Adipose tissue (tissue), 3 donors: ENCODE results near the gene LGALS9. TPM values are rescaled to one million over a fixed set of nuclear protein-coding genes. Genes with fewer than 3 reads are reported as not detected.

Source experiments
- H3K27ac ChIP-seq: one replicate; pipeline ENCODE4 v1.5.1; 2013; ENCODE audit warnings: low read depth, low read length
- WGBS, 3 donors: extraction: QIAGEN DNeasy Blood & Tissue Kit; methylation state at CpG; one replicate each; pipeline ENCODE4 v1.1.7; 2013; 5-methylcytosine and 5-hydroxymethylcytosine counted together
- polyA plus RNA-seq, 3 donors: library from polyadenylated mRNA; stranded (reverse); fragments of 200-250 nt; gene quantifications; one replicate each; pipeline ENCODE4 v1.2.3, GENCODE V29; 2013
- donor health status: healthy with polysubstance abuse.
- donor health status: Bipolar disorder and iron deficiency.
- donor health status: healthy.

Gene LGALS9
- polyA plus RNA-seq, 3 donors, result 30.6 to 83.5 (median 64.2) TPM

DNA sequence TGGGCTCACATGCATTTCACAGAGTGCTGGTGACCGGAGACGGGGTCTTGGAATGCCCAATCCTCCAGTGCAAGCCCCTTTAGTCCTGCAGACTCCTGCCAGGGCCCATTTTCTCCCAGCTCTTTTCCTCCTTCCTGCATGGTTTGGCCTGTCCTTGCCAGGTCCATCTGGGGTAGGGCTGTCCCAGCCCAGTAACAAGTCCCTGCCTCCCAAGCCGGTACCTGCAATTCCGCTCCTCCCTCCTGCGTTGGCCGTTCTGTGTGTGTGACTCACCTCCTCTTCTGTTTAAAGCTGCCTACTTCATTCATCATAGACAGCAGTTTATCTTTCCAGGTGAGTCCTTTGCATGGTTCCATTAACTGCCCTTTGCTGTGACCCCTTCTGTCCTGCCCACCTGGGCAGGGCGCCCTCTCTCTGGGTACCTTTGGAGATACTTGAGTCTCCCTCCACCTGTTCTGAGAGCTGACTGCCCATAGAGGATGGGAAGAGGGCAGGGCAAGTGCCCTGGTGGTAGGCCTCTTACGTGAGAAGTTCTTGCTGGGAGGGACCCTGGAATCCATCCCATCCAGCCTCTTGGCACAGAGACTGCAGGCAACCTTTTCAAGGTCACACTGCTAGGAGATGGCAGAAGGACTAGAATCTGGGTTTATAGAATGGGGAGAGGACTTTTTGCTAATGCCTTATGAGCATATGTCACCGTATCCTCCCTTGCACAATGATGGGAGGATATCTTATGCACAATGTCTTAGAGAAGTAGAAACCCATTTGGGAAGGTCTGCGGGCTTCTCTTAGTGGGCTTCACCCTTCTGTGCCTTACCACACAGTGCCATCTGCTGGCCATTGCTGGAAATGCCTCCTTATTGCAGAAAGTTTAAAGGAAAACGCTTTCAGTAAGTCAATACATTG lies 29.7 kb upstream of the LGALS9 start:
- 56 to 66% (median 64%) methylated on average over 11 of the region's 11 CpGs for WGBS, 3 donors
- no peak overlapping the region for H3K27ac ChIP-seq

DNA sequence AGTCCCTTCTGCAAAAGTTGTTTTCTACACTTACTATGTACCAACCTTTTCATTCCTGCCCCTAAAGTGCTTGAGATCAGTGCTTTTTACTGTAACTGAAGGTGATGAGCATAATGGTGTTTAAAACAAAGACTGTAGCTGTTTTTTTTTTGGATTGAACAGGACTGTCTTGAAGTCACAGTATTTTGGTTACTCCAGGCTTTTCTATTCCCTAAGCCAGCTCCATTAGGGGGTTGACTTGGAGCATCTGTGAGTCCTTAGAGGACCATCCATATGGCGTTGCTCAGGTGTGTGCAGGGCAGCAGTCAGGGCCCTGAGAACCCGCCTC lies 29.0 kb upstream of the LGALS9 start:
- no peak overlapping the region for H3K27ac ChIP-seq
- WGBS, 3 donors, result 29 to 80% (median 71%) methylated on average over 2 of the region's 2 CpGs

DNA sequence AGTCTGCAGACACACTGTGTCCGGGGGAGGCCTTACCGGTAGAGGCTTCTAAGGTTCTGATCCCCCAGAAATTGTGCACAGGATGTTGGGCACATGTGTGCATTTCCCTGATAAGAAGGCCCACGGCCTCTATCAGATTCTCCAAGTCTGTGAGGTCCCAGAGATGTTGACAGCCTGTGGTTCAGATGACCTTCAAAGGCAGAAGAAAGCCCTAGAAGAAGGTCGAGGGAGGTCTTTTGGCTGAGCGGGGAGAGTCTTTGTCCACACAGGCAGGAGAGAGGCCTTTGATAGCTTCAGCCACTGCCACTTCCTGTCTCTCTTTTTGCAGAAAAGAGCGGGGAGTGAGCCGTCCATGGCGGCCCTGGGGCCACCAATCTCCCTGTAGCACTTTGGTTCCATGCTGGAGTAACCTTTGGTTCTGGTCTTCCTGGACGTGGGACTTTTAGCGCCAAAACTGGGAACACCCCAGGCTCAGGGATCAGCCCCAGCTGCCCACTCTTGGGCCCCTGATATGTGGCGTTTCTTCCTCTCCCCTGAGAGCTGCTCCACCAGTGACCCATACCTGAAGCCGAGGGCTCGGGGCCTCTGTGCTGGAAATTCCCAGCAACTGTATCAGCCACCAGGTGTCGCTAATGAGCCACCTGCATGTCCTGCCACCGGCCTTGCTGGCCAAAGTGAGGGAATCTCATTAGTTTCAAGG lies 28.1 kb upstream of the LGALS9 start:
- WGBS, 3 donors, result 39 to 51% (median 42%) methylated on average over 15 of the region's 15 CpGs
- H3K27ac ChIP-seq, result no peak overlapping the region

DNA sequence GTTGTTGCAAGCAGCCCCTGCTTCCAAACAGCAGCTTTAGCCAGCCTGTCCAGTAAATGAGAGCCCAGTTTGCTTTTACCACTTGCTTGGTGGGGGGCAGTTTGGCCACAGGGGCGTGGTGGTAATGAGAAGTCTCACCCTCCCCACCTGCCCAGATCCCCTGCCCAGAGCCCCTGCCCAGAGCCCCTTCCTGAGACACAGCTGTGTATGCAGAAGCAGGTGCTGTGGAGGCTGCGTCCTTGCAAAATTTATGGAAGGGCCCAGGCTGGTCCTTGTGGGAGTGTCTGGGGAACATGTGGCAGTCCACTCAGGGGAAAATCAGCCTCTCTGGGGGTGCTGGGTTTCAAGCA lies 27.6 kb upstream of the LGALS9 start:
- H3K27ac ChIP-seq, result no peak overlapping the region
- WGBS, 3 donors, result 76 to 87% (median 76%) methylated on average over 2 of the region's 2 CpGs

DNA sequence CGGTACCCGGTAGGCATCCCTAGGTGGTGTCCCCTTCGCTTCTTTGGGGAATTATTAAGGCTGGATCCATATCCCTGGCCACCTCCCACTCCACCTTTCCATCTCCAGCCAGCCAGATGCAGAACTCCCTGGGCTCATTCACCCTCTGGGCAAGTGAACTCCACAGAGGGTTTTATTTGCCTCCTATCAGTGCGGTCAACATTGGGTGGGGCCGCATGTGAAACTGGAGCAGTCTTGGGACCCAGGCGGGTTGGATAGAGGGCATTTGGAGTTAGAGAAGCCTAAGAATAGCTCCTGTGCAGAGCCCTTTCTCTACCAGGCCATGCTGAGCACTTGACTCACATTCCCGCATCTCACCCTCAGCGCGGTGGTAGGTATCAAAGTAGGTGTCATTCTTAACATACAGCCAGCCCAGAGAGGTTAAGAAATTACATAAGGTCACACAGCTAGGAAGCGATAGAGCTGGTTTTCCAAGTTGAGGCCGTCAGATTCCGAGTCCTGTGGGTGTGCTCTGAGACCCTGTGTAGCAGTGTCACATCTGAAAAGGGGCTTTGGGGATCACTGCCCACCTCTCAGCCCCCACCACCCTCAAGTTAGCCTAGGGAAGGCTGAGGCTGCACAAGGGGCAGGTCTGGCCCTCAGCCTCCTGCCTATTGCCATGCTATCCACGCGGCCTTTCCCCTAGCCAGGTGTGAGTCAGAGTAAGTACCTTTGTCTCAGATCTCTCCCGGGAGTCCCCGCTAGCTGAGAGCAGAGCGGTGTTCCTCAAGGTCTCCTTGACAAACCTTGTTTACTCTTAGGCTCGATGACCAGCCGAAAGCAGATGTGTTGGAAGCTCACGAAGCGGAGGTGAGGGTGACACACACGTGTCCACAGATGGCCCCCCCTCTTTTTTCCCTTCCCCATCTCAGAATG lies 26.9 kb upstream of the LGALS9 start:
- H3K27ac ChIP-seq, result no peak overlapping the region
- 70 to 94% (median 94%) methylated on average over 22 of the region's 22 CpGs for WGBS, 3 donors

DNA sequence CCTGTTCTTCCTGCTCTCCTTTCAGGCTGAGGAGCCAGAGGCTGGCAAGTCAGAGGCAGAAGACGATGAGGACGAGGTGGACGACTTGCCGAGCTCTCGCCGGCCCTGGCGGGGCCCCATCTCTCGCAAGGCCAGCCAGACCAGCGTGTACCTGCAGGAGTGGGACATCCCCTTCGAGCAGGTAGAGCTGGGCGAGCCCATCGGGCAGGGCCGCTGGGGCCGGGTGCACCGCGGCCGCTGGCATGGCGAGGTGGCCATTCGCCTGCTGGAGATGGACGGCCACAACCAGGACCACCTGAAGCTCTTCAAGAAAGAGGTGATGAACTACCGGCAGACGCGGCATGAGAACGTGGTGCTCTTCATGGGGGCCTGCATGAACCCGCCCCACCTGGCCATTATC lies 25.6 kb upstream of the LGALS9 start:
- H3K27ac ChIP-seq, result no peak overlapping the region
- 95 to 98% (median 98%) methylated on average over 25 of the region's 25 CpGs for WGBS, 3 donors

DNA sequence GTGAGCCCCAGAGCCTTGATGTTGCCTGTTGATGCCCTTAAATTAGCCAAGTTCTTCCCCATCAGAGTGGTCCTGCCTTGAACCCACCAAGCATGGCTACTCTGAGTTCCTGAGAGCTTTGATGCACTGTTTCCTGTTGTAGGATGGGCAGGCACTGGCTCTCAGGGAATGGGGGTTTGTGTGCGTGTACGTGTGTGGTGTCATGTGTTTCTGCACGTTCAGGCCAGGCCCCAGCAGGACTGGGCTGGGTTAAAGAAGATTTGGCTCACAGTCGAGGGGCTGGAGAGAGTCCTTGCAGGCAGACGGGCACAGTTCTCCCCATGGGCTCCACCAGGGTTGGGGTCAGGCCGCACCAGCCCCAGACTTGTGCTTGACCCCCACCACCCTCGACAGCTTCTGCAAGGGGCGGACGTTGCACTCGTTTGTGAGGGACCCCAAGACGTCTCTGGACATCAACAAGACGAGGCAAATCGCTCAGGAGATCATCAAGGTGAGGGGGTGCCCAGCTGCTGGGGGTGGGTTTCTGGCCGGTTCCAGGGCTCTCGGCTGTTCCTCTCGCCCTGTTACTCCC lies 23.4 kb upstream of the LGALS9 start:
- H3K27ac ChIP-seq, result no peak overlapping the region
- WGBS, 3 donors, result 89 to 91% (median 90%) methylated on average over 16 of the region's 16 CpGs

DNA sequence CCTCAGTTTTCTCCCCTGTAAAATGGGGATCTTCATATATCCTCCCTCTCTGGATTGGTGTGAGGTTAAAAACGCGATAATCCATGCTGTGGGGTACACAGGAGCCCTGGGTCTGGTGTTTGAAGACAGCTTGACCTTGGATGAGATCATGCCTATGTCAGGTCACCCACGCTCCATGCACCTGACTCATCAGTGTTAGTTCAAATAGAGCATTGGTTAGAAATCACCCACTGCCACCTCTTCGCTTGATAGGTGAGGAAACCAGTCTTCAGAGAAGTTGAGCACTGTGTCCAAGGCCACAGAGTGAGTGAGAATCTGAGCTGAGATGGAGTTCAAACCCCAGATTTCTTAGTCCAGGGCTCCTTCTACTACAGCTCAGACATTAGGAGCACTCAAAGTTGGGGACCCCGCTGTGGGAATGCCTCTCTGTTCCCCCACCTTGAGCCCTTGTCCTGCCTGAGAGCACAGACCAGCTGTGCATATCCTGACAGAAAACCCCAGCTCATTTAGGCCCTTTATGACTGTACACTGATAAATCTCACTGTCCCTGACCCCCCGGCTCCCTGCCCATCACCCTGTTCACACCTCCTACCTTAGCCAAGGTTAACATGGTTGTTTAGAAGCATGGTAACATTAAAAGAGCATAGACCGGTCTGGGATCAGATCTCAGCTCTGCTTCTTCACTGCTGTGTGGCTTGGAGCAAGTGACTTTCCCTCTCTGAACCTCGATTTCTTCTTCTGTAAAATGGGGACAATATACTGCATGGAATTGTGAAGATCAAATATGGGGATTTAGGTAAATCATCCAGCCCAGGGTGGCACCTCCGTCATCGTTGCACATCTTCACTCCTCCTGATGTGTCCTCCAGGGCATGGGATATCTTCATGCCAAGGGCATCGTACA lies 22.4 kb upstream of the LGALS9 start:
- H3K27ac ChIP-seq, result no peak overlapping the region
- WGBS, 3 donors, result 91 to 96% (median 93%) methylated on average over 11 of the region's 11 CpGs

DNA sequence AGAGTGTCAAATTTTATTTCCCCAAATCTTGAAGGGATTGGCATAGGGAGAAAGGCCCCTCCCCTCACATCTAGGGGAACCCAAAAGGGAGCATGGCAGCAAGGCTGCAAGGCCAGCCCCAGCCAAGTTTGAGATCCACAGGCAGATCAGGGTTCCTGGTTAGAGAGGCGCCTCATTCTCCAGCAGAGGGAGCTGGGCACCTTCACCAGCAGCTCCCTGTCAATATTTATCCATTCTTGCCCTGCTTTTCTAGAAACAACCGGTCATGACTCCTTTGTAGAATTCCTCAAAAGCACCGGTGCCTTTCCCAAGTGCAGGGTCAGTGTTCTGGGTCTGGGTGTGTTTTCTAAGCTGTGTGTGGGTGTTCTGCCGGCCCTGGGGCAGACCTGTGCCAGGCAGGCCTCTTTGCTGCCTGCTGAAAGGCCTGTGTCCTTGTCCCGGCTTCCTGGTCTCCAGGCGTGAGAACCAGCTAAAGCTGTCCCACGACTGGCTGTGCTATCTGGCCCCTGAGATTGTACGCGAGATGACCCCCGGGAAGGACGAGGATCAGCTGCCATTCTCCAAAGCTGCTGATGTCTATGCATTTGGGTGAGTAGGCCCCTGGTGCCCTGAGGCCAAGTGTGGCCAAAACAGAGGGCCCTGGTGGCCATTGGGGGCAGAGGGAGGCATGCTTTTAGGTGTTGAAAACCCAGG lies 21.2 kb upstream of the LGALS9 start:
- WGBS, 3 donors, result 54 to 82% (median 78%) methylated on average over 11 of the region's 11 CpGs
- H3K27ac ChIP-seq, result no peak overlapping the region

DNA sequence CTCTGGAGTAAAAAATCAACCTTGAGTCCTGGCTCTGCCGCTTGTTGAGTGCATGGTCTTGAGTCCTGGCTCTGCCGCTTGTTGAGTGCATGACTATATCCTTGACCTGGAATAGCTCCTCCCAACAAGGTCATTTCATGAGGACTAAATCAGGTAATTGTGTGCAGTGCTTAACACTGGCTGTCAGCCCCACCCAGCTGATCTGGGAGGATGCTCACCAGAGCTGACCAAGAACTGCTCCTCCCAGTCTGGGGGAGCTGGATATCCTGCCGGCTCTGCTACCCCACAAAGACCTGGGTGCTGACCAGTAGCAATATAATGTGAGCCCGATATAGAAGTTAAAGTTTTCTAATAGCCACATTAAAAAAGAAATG lies 20.7 kb upstream of the LGALS9 start:
- no peak overlapping the region for H3K27ac ChIP-seq
- 81 to 88% (median 86%) methylated on average over 4 of the region's 4 CpGs for WGBS, 3 donors

DNA sequence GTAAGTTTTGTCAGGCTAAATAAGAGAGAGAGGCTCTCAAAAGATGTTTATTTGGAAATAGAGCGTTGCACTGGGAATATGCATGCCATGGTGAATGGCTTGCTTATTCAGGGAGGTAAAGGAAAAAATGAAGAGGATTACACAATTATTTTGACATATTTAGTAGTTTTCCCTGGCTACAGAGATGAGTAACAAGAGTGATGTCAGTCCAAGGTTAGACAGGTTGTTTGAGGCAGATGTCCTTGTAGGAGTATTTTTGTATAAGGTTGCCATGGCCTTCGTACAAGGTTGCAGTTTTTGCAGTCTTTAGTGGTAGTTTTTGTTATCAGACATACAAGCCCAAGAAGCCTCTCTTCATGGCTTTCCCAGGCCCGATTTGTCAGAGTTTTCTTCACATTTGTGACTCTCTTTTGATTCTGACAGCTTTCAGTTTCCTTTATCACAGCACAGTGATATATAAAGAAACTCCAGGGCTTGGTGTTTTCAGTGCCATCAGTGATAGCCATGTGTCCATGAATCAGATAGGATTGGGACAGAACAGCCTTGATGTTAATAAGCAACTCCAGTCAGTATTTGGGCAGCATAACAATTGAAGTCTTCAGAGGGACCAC lies 18.7 kb upstream of the LGALS9 start:
- no peak overlapping the region for H3K27ac ChIP-seq
- 80 to 90% (median 85%) methylated on average over 3 of the region's 3 CpGs for WGBS, 3 donors

DNA sequence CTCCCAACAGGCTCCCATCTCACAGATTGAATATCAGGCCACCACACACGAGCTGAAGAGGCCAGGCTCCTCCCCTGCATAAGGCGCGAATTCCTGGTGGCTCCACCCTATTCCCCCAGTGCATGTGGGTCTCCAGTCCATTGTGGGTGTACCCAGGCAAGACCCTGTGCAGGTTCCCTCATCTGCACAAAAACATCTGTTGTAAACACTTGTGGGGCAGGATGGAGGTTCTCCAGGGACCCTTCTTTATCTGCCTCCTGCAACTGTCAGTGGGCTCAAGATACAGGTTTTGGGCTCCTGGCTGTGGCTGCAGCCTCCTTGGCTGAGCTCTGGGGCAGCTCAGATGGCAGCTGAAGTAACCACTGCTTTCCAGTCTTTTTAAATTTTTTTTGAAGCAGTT lies 17.6 kb upstream of the LGALS9 start:
- no peak overlapping the region for H3K27ac ChIP-seq
- 88 to 94% (median 90%) methylated on average over 3 of the region's 3 CpGs for WGBS, 3 donors

DNA sequence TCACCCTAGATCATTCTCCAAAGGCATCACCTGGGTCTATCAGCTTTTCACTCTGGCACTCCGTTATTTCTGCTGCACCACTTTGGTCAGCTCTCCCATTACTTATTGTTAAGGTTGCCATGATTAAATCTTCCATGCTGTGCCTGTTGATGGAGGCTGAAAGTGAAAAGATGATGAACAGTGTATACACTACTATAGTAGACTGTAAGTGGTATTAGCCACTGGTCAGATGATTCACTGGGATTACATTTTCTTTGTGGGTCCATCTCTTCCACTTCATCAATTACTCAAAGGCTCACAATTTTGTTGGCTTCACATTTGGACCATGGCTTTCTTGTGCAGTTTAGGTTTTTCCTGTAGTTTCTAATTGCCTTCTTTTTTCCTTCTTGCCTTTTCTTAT lies 15.9 kb upstream of the LGALS9 start:
- no peak overlapping the region for H3K27ac ChIP-seq
- 95 to 100% (median 96%) methylated on average over 1 of the region's 1 CpG for WGBS, 3 donors

DNA sequence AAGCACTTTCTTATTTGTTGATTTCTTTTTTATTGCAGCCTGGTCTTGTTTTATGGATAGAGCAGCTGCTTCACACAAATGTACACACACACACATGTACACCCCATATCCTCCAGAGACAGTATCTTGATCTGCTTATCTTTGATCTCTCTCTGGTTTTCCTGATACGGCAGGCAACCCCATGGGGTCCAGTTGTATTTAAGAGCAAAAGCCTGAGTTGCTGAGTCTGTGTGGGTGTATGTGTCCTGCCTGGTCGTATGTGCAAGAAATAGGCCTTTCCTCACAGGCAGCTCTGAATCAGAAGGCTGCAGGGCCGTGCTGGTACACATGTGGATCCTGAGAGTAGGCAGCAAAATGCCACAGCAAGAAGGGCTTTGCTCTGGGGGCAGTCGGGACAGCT lies 14.6 kb upstream of the LGALS9 start:
- WGBS, 3 donors, result 71 to 75% (median 72%) methylated on average over 4 of the region's 4 CpGs
- H3K27ac ChIP-seq, result no peak overlapping the region

DNA sequence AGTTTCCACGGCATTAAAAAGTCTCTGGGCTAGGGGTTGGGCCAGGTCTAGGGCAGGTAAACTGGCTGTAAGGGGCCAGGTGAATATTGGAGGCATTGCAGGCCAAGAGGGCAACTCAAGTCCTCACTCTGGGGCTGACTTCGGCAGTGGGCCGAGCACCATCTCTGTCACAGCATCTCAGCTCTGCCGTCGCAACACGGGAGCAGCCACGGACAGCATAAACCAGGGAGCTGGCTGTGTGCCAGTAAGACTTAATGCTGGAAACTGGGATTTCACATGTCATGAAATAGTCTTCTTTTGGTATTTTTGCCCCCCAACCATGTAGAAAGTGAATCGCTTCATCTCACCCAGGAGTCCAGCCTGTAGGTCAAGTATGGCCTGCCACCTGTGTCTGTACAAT lies 12.6 kb upstream of the LGALS9 start:
- no peak overlapping the region for H3K27ac ChIP-seq
- 89 to 94% (median 93%) methylated on average over 8 of the region's 8 CpGs for WGBS, 3 donors

DNA sequence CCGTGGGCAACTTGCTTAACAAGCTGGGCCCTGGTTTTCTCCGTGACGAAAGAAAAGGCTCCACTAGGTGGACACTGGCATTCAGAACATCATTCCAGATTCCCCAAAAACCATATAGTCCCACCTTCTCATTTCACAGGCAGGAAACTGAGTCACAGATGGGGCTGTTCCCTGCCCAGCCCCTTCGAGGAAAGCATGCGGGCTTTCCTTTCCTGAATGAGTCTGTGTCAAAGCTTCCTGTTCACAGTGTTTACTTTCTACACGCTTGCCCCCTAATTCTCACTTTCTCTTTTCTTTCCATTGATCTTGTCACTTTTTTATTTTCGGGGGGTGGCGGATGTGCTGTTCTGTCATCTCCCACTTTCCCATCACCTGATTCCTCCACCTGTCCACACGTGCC lies 10.3 kb upstream of the LGALS9 start:
- H3K27ac ChIP-seq, result no peak overlapping the region
- WGBS, 3 donors, result 77 to 88% (median 80%) methylated on average over 9 of the region's 9 CpGs

DNA sequence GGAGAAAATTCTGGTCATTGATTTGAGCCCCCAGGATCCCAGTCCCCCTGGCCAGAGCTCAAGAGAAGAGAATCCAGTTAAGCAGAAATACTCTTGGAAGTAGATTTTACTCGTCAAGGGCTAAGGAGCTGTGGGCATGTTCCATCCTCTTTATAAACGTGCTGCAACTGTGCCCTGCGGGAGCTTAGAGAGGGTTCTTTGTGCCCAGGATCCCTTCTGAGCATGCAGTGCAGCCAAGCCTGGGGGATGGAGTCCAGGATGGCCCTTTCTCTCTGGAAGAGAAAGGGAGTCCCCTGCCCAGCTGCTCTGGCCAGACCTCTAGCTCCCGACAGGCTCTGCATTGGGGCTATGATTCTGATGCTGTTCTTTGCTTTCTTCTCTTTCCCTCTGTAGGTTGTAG lies 9.5 kb upstream of the LGALS9 start:
- no peak overlapping the region for H3K27ac ChIP-seq

More for the DNA sequence above, 9.5 kb upstream of the LGALS9 start:
- 91 to 93% (median 91%) methylated on average over 4 of the region's 4 CpGs for WGBS, 3 donors
